Lower lobe of right lung (tissue), 2 donors: ENCODE measurements around the gene SPEM2. TPM values are rescaled to one million over a fixed set of nuclear protein-coding genes. Genes with fewer than 3 reads are reported as not detected.

ENCODE experiments used
- ATAC-seq, 2 donors: fragments of 200-7000 bp; cut with Tn5 transposase; one replicate each; pipeline ENCODE4 v1.9.1; 2020 to 2022; ENCODE audit warnings: mild to moderate bottlenecking in 2 of 2, moderate library complexity in 2 of 2
- DNase-seq: peaks from one replicate; pipeline ENCODE4 v3.0.0-alpha.2; 2020
- H3K27ac ChIP-seq: fragments of 200-600 bp; one replicate; pipeline ENCODE4 v1.8.0; 2022
- H3K27me3 ChIP-seq: fragments of 200-600 bp; one replicate; pipeline ENCODE4 v1.8.0; 2022; ENCODE audit warnings: low read depth
- H3K36me3 ChIP-seq: fragments of 200-600 bp; one replicate; pipeline ENCODE4 v1.8.0; 2022; ENCODE audit warnings: mild to moderate bottlenecking
- H3K4me1 ChIP-seq: fragments of 200-600 bp; one replicate; pipeline ENCODE4 v1.8.0; 2022
- H3K4me3 ChIP-seq: fragments of 200-600 bp; one replicate; pipeline ENCODE4 v1.8.0; 2022; ENCODE audit warnings: mild to moderate bottlenecking
- H3K9me3 ChIP-seq: fragments of 200-600 bp; one replicate; pipeline ENCODE4 v1.8.0; 2022
- CTCF ChIP-seq: fragments of 200-600 bp; IDR thresholded peaks from one replicate; pipeline ENCODE4 v1.8.0; 2022; ENCODE audit warnings: antibody characterized with exemption, mild to moderate bottlenecking
- intact Hi-C: fragments of 100-400 bp; cut with DNase I; formaldehyde crosslinking; loops from one replicate; pipeline ENCODE4 v1.11.0; 2022
- total RNA-seq: library from RNA; stranded (reverse); fragmentation: NEBNext Ultra II Directional; extraction: Animal tissue kit (Norgen Biotek cat#: 25700); gene quantifications from one replicate; pipeline ENCODE4 v1.2.1, GENCODE V29; 2021
- donor health status: DM: no; HTN: yes; CAD: no; lungs with severe emphysema.

Gene SPEM2
- total RNA-seq, 1 donor from 2014 or later, result not detected

GRCh38 chr17:7476951-7477350 lies 51.5 kb downstream of the SPEM2 start:
- H3K36me3 ChIP-seq, result no peaks in the 10 kb centered on the region
- H3K4me3 ChIP-seq, result peak overlapping the region; percentile 86
- no peak for ATAC-seq
- peak overlapping the region; percentile 100 for H3K27ac ChIP-seq
- intact Hi-C loops, result no loop called here
- peaks cover 54% of the 10 kb centered on the region for H3K4me1 ChIP-seq
- no peaks in the 10 kb centered on the region for H3K27me3 ChIP-seq
- H3K9me3 ChIP-seq, result no peaks in the 10 kb centered on the region
- DNase-seq, result no peak
- no peak for TF ChIP-seq CTCF

Other genes with a start within 250 kb of the SPEM2 start
- 5.1 TPM for gene ASGR1, start 246.2 kb upstream of the SPEM2 start, total RNA-seq
- 29.3 TPM for gene DLG4, start 205.8 kb upstream of the SPEM2 start, total RNA-seq
- 576 TPM for gene ACADVL, start 205.7 kb upstream of the SPEM2 start, total RNA-seq
- 46.4 TPM for gene DVL2, start 191.1 kb upstream of the SPEM2 start, total RNA-seq
- gene PHF23, start 186.2 kb upstream of the SPEM2 start, total RNA-seq, result 33.9 TPM
- 587 TPM for gene GABARAP, start 183.2 kb upstream of the SPEM2 start, total RNA-seq
- gene CTDNEP1, start 173.9 kb upstream of the SPEM2 start, total RNA-seq, result 140 TPM
- 33.2 TPM for gene ELP5, start 173.4 kb upstream of the SPEM2 start, total RNA-seq
- 98.7 TPM for gene CLDN7, start 163.1 kb upstream of the SPEM2 start, total RNA-seq
- 1.1 TPM for gene SLC2A4, start 143.9 kb upstream of the SPEM2 start, total RNA-seq
- 0.41 TPM for gene YBX2, start 131.0 kb upstream of the SPEM2 start, total RNA-seq
- 216 TPM for gene EIF5A, start 118.0 kb upstream of the SPEM2 start, total RNA-seq
- gene GPS2, start 110.3 kb upstream of the SPEM2 start, total RNA-seq, result 66.6 TPM
- 35.2 TPM for gene NEURL4, start 96.3 kb upstream of the SPEM2 start, total RNA-seq
- 26.5 TPM for gene ACAP1, start 89.1 kb upstream of the SPEM2 start, total RNA-seq
- 11.0 TPM for gene KCTD11, start 73.5 kb upstream of the SPEM2 start, total RNA-seq
- not detected for gene TMEM95, start 70.5 kb upstream of the SPEM2 start, total RNA-seq
- gene TNK1, start 44.5 kb upstream of the SPEM2 start, total RNA-seq, result 4.1 TPM
- 27.1 TPM for gene PLSCR3, start 31.1 kb upstream of the SPEM2 start, total RNA-seq
- 51.2 TPM for gene TMEM256, start 21.5 kb upstream of the SPEM2 start, total RNA-seq
- gene NLGN2, start 17.8 kb upstream of the SPEM2 start, total RNA-seq, result 9.5 TPM
- gene SPEM1, start 5.3 kb upstream of the SPEM2 start, total RNA-seq, result not detected
- not detected for gene SPEM3, start 3.2 kb downstream of the SPEM2 start, total RNA-seq
- gene TMEM102, start 9.8 kb downstream of the SPEM2 start, total RNA-seq, result 8.1 TPM
- 1.2 TPM for gene FGF11, start 13.9 kb downstream of the SPEM2 start, total RNA-seq
- gene CHRNB1, start 19.4 kb downstream of the SPEM2 start, total RNA-seq, result 8.4 TPM
- 79.0 TPM for gene ZBTB4, start 54.0 kb downstream of the SPEM2 start, total RNA-seq
- not detected for gene SLC35G6, start 55.8 kb downstream of the SPEM2 start, total RNA-seq
- 101 TPM for gene POLR2A, start 58.8 kb downstream of the SPEM2 start, total RNA-seq
- 91.3 TPM for gene TNFSF12, start 123.4 kb downstream of the SPEM2 start, total RNA-seq
- 161 TPM for gene TNFSF13, start 133.1 kb downstream of the SPEM2 start, total RNA-seq
- gene SENP3, start 136.3 kb downstream of the SPEM2 start, total RNA-seq, result 87.0 TPM
- 667 TPM for gene CD68, start 154.0 kb downstream of the SPEM2 start, total RNA-seq
- gene MPDU1, start 158.2 kb downstream of the SPEM2 start, total RNA-seq, result 55.3 TPM
- gene SOX15, start 164.5 kb downstream of the SPEM2 start, total RNA-seq, result 0.47 TPM
- gene FXR2, start 189.3 kb downstream of the SPEM2 start, total RNA-seq, result 36.0 TPM
- 86.3 TPM for gene SAT2, start 202.2 kb downstream of the SPEM2 start, total RNA-seq
- not detected for gene SHBG, start 204.5 kb downstream of the SPEM2 start, total RNA-seq
- gene ATP1B2, start 225.3 kb downstream of the SPEM2 start, total RNA-seq, result 3.1 TPM